ENCODE measurements around the gene HSPH1. TPM values are rescaled to one million over a fixed set of nuclear protein-coding genes. Genes with fewer than 3 reads are reported as not detected.
A peak's percentile ranks its signal among the peaks of the same experiment; 100 is the strongest.

Gene HSPH1
- total RNA-seq = 10 to 100 TPM; 50.6 to 81.1 TPM
- polyA plus RNA-seq = 10 to 100 TPM; 20.6 to 30.1 TPM
- long read RNA-seq, donor 1, full-length matches to known transcripts = 33 of 309 reads
- long read RNA-seq, donor 1, partial matches to known transcripts = 260 of 309 reads
- long read RNA-seq, donor 1, other reads (novel, unspliced or antisense) = 16 of 309 reads
- long read RNA-seq, donor 2, full-length matches to known transcripts = 23 of 39 reads
- long read RNA-seq, donor 2, partial matches to known transcripts = 11 of 39 reads
- long read RNA-seq, donor 2, other reads (novel, unspliced or antisense) = 5 of 39 reads

GRCh38 chr13:31161557-31162150, at the start of gene HSPH1:
TSS of gene HSPH1 (minus strand) at chr13:31161904. CDS start at chr13:31161582, 322 bp downstream.
- H3K36me3 ChIP-seq (ENCODE audit: control insufficient read depth in 1 of 2, insufficient read depth in 2 of 2, low read length in 1 of 2) = no peaks in the 10 kb centered on the region
- intact Hi-C loops (cut with DNase I) = loop anchor here in 1 of 2 donors (2.0 kb wide), 2 partner anchors 39 to 545 kb away; partner anchors contain the start of gene USPL1
- DNase-seq (peak; percentile 99 to 100), ATAC-seq (ENCODE audit: low FRiP score) (peak; percentile 97)
- no peaks in the 10 kb centered on the region for H3K27me3 ChIP-seq (ENCODE audit: control insufficient read depth in 1 of 2, insufficient read depth in 2 of 2, low read length in 1 of 2)
- H3K9me3 ChIP-seq (ENCODE audit: control insufficient read depth, low read length) = no peaks in the 10 kb centered on the region
- H3K27ac ChIP-seq (ENCODE audit: low read depth in 1 of 2, low read length in 2 of 2) = peak within 1 kb of the TSS; percentile 35 to 87
- no peaks in the 10 kb centered on the region for H3K4me1 ChIP-seq (ENCODE audit: control insufficient read depth in 1 of 2, insufficient read depth in 2 of 2, low read length in 2 of 2)
- WGBS, 2 donors = 0% methylated on average over 46 to 54 of the region's 54 CpGs
- peak within 1 kb of the TSS; percentile 60 to 68 for H3K4me3 ChIP-seq (ENCODE audit: low read length in 2 of 2)

DNA sequence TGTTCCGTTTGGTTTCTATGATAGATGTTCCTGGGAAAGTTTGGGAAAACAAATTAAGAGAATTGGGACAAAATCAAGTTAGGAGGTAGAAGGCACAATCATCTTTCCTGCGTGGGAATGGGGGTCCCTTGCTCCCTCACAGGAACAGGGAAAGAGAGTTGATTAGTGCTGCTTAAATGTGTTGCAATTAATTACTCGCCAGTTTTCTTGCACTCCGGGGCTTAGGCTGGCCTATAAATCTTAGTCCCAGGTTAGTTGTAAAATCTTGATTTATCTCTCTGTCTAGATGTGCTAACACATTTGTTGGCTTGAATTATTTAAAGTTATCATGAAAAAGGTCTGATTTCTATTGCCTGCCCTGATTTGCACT, 48.1 kb upstream of the HSPH1 start:
- intact Hi-C loops (cut with DNase I) = loop anchor here in 1 of 2 donors (10.0 kb wide), 1 partner anchor 215 kb away; no protein-coding TSS in a partner anchor

DNA sequence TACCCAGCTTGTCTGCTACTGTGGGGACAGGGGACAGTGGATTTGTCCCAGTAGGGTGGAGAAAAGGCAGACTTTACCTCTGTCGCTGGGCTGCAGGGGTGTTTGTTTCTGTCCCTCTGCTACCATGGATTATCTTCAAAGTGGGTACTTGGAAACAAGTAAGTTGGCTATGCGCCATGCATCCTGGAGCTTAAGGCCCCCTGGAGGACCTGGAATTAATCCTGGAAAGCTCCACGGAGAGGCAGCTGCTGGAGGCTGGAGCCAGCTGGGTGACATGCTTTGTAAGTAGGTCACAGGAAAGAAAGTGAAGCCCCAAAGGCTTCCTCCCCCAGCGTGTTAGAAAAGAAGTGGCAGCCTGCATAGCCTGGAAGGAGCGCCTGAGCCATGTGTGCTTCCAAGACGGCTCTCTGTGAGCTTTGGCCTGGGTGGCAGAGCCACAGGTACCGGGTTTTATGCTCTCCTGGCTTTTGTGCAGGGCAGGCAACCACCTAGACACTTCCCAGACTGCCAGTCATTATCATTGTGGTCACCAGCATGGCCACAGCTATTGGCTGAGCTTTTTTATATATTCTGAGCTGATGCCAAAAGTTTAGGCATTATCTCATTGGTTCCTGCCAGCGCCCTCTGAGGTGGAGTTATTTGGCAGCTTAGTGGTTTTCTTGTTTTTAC, 47.6 kb upstream of the HSPH1 start:
- no peaks in the 10 kb centered on the region for H3K36me3 ChIP-seq (ENCODE audit: control insufficient read depth in 1 of 2, insufficient read depth in 2 of 2, low read length in 1 of 2)
- 14 to 17% methylated on average over 8 of the region's 8 CpGs for WGBS, 2 donors
- H3K4me3 ChIP-seq (ENCODE audit: low read length in 2 of 2) = no peak overlapping the region
- no peak for DNase-seq
- H3K9me3 ChIP-seq (ENCODE audit: control insufficient read depth, low read length) = no peaks in the 10 kb centered on the region
- no peak for ATAC-seq (ENCODE audit: low FRiP score)
- no peaks in the 10 kb centered on the region for H3K4me1 ChIP-seq (ENCODE audit: control insufficient read depth in 1 of 2, insufficient read depth in 2 of 2, low read length in 2 of 2)
- no peaks in the 10 kb centered on the region for H3K27me3 ChIP-seq (ENCODE audit: control insufficient read depth in 1 of 2, insufficient read depth in 2 of 2, low read length in 1 of 2)
- H3K27ac ChIP-seq (ENCODE audit: low read depth in 1 of 2, low read length in 2 of 2) = no peak overlapping the region
- intact Hi-C loops (cut with DNase I) = loop anchor here in 1 of 2 donors (10.0 kb wide), 1 partner anchor 215 kb away; no protein-coding TSS in a partner anchor

More for the DNA sequence above, 48.1 kb upstream of the HSPH1 start:
- ATAC-seq (ENCODE audit: low FRiP score) (no peak), DNase-seq (no peak)
- Histone ChIP-seq H3K9me3 (ENCODE audit: control insufficient read depth, low read length) (no peaks in the 10 kb centered on the region), H3K36me3 (ENCODE audit: control insufficient read depth in 1 of 2, insufficient read depth in 2 of 2, low read length in 1 of 2) (no peaks in the 10 kb centered on the region), H3K27ac (ENCODE audit: low read depth in 1 of 2, low read length in 2 of 2) (no peak overlapping the region), H3K4me3 (ENCODE audit: low read length in 2 of 2) (no peak overlapping the region), H3K4me1 (ENCODE audit: control insufficient read depth in 1 of 2, insufficient read depth in 2 of 2, low read length in 2 of 2) (no peaks in the 10 kb centered on the region), H3K27me3 (ENCODE audit: control insufficient read depth in 1 of 2, insufficient read depth in 2 of 2, low read length in 1 of 2) (no peaks in the 10 kb centered on the region)
- WGBS, 2 donors = 21 to 22% methylated on average over 4 of the region's 4 CpGs

DNA sequence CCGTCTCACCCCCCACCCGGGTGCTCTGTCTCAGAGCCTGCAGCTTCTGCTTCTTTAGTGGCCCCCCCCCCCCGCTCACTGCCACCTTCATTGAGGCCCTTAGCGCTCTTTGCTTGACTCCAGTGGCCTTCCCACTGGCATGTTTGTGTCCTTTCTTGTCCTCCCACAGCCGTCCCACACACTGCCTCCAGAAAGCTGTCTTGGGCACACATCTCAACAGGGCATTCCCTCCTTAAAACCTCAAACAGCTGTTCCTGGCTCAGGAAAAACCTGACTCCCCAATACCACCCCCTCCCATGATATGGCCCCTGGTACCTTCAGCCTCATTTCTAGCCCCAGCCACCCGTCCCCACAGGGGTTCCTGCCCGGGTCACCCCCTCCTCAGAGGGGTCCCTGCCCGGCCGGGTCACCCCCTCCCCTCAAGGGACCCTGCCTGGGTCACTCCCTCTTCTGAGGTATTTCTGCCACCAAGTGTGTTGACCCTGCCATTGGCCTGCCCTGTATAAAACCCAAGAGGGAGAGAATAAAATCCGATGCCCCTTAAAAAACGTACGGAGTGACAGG, 46.9 kb upstream of the HSPH1 start:
- no peaks in the 10 kb centered on the region for H3K4me1 ChIP-seq (ENCODE audit: control insufficient read depth in 1 of 2, insufficient read depth in 2 of 2, low read length in 2 of 2)
- no peak overlapping the region for H3K27ac ChIP-seq (ENCODE audit: low read depth in 1 of 2, low read length in 2 of 2)
- ATAC-seq (ENCODE audit: low FRiP score) (peak; percentile 13), DNase-seq (no peak)
- intact Hi-C loops (cut with DNase I) = loop anchor here in 1 of 2 donors (10.0 kb wide), 1 partner anchor 216 kb away; no protein-coding TSS in a partner anchor
- no peak overlapping the region for H3K4me3 ChIP-seq (ENCODE audit: low read length in 2 of 2)
- WGBS, 2 donors = 81 to 87% methylated on average over 12 of the region's 12 CpGs
- no peaks in the 10 kb centered on the region for H3K9me3 ChIP-seq (ENCODE audit: control insufficient read depth, low read length)
- no peaks in the 10 kb centered on the region for H3K27me3 ChIP-seq (ENCODE audit: control insufficient read depth in 1 of 2, insufficient read depth in 2 of 2, low read length in 1 of 2)
- no peaks in the 10 kb centered on the region for H3K36me3 ChIP-seq (ENCODE audit: control insufficient read depth in 1 of 2, insufficient read depth in 2 of 2, low read length in 1 of 2)

DNA sequence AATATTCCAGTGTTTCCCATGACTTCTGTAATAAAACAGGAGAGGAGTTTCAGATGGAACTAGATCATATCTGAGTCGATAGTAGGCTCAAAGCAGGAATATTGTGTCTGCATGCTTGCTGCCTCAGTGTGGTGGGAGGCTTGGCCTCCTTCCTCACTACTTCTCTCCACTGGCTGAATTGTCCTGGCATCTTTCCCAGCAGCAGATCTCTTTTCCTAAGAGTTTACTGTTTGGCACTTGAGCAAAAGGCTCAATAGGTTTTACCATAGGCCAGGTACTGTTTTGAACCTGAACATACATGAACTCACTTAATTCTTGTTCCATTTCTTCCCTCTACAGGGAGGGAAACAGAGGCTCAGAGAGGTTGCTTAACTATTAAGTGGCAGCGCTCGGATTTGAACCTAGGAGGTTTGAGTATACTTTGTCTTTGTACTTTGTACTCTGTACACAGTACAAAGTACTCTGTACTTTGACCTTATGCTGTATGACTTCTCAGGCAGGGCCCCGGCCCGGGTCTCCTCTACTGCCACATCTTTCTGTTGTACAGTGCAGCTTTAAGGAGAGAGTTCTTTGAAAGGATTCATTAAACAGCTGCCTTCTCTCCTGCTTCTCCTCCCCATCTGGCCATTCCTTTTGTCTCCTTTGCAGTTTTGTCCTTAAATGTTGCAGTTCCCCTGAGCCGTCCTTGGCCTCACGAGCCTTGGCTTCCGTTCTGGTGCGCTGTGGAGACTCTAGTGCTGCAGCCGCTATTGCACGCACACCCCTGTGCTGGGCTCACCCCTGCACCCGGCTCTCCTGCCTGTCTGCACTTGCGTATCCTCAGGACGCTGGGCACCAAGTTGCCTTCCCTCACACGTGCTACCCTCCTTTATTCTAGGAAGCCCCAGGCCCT, 46.2 kb upstream of the HSPH1 start:
- no peak for DNase-seq
- ATAC-seq (ENCODE audit: low FRiP score) = peak; percentile 37
- intact Hi-C loops (cut with DNase I) = loop anchor here in 1 of 2 donors (10.0 kb wide), 1 partner anchor 217 kb away; no protein-coding TSS in a partner anchor
- Histone ChIP-seq H3K4me1 (ENCODE audit: control insufficient read depth in 1 of 2, insufficient read depth in 2 of 2, low read length in 2 of 2) (no peaks in the 10 kb centered on the region), H3K36me3 (ENCODE audit: control insufficient read depth in 1 of 2, insufficient read depth in 2 of 2, low read length in 1 of 2) (no peaks in the 10 kb centered on the region), H3K27me3 (ENCODE audit: control insufficient read depth in 1 of 2, insufficient read depth in 2 of 2, low read length in 1 of 2) (no peaks in the 10 kb centered on the region), H3K27ac (ENCODE audit: low read depth in 1 of 2, low read length in 2 of 2) (no peak overlapping the region), H3K4me3 (ENCODE audit: low read length in 2 of 2) (no peak overlapping the region), H3K9me3 (ENCODE audit: control insufficient read depth, low read length) (no peaks in the 10 kb centered on the region)
- 91 to 92% methylated on average over 15 of the region's 15 CpGs for WGBS, 2 donors

DNA sequence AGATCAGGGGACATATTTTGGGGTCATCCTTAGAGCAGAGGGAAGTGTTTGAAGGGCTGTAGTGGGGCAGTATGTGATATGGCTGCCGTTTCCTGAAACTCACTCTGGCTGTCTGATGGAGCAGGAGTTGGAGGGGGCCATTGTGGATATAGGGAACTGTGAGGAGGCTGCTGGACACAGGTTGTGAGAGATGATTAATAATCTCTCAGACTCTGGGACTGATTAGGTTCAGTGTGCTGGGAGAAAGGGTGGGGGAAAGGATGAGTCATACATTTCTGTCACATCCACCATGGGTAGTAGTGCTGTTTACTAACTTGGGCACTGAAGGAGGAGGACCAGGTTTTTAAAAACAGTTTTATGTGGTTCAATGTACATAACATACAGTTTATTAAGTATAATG, 42.9 kb upstream of the HSPH1 start:
- Histone ChIP-seq H3K27me3 (ENCODE audit: control insufficient read depth in 1 of 2, insufficient read depth in 2 of 2, low read length in 1 of 2) (no peaks in the 10 kb centered on the region), H3K4me3 (ENCODE audit: low read length in 2 of 2) (no peak overlapping the region), H3K4me1 (ENCODE audit: control insufficient read depth in 1 of 2, insufficient read depth in 2 of 2, low read length in 2 of 2) (no peaks in the 10 kb centered on the region), H3K27ac (ENCODE audit: low read depth in 1 of 2, low read length in 2 of 2) (no peak overlapping the region), H3K9me3 (ENCODE audit: control insufficient read depth, low read length) (no peaks in the 10 kb centered on the region), H3K36me3 (ENCODE audit: control insufficient read depth in 1 of 2, insufficient read depth in 2 of 2, low read length in 1 of 2) (no peaks in the 10 kb centered on the region)
- 79 to 86% methylated on average over 1 of the region's 1 CpG for WGBS, 2 donors
- intact Hi-C loops (cut with DNase I) = loop anchor here in 1 of 2 donors (10.0 kb wide), 1 partner anchor 220 kb away; no protein-coding TSS in a partner anchor
- ATAC-seq (ENCODE audit: low FRiP score) = no peak
- DNase-seq = no peak

DNA sequence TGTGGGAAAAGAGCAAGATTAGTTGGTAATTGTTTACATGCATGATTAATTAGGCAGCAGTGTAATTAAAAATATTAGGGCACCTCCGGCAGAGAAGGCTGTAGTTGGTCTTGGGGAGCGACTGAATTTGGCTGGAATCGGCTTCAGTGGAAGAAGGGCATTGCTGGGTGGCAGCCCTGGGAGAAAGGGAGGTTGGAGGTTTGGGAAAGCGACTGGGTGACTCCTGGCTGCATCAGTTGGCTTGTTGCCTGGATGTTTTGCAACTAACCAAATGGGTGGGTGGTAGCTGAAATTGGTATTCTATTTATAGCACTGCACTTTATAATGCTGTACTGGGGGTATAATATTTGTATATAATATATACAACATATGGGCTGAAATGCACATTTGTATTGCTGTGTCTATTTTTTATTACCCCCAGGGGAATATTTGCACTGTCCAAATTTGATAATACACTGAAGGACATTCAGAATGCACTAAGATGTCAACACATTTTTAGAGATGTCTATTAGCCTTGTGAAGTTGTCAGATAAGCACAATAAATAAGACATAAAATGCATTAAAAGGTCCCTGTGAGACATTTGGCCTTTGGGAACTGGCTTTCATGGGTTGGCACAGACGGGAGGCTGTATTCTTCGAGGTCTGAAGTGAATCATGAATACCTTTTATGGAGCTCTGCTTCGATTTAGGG, 39.8 kb upstream of the HSPH1 start:
- H3K36me3 ChIP-seq (ENCODE audit: control insufficient read depth in 1 of 2, insufficient read depth in 2 of 2, low read length in 1 of 2) = no peaks in the 10 kb centered on the region
- intact Hi-C loops (cut with DNase I) = loop anchor here in 1 of 2 donors (2.0 to 10.0 kb wide), 2 partner anchors 39 to 223 kb away; no protein-coding TSS in a partner anchor
- no peaks in the 10 kb centered on the region for H3K27me3 ChIP-seq (ENCODE audit: control insufficient read depth in 1 of 2, insufficient read depth in 2 of 2, low read length in 1 of 2)
- H3K9me3 ChIP-seq (ENCODE audit: control insufficient read depth, low read length) = no peaks in the 10 kb centered on the region
- ATAC-seq (ENCODE audit: low FRiP score) (no peak), DNase-seq (no peak)
- WGBS, 2 donors = 38 to 45% methylated on average over 7 of the region's 7 CpGs
- H3K4me3 ChIP-seq (ENCODE audit: low read length in 2 of 2) = peak overlapping the region; percentile 14 to 90
- H3K27ac ChIP-seq (ENCODE audit: low read depth in 1 of 2, low read length in 2 of 2) = no peak overlapping the region
- H3K4me1 ChIP-seq (ENCODE audit: control insufficient read depth in 1 of 2, insufficient read depth in 2 of 2, low read length in 2 of 2) = no peaks in the 10 kb centered on the region
